HFFc6 (cell line): ENCODE results near the gene RGR. TPM values are rescaled to one million over a fixed set of nuclear protein-coding genes. Genes with fewer than 3 reads are reported as not detected.
A peak's percentile ranks its signal among the peaks of the same experiment; 100 is the strongest.
"Not testable (repeated sequence)": the region's sequence is repeated elsewhere in the genome, so short reads cannot be mapped to it uniquely, and the experiment has no call there.

ENCODE experiments used
- DNase-seq: peaks from one replicate; pipeline ENCODE4 v3.0.0-alpha.2; 2018
- H3K27ac Mint-ChIP-seq: 2 replicates; pipeline ENCODE4 v1.8.0; 2020; ENCODE audit warnings: mild to moderate bottlenecking, mixed read lengths
- H3K27me3 Mint-ChIP-seq: 2 replicates; pipeline ENCODE4 v1.8.0; 2021; ENCODE audit warnings: mild to moderate bottlenecking, moderate library complexity, mixed read lengths; ENCODE audit not compliant: insufficient read depth
- H3K36me3 Mint-ChIP-seq: 2 replicates; pipeline ENCODE4 v1.8.0; 2021; ENCODE audit warnings: low read depth, mixed read lengths
- H3K4me1 Mint-ChIP-seq: 2 replicates; pipeline ENCODE4 v1.8.0; 2020; ENCODE audit warnings: low read depth, mixed read lengths
- H3K4me3 Mint-ChIP-seq: 2 replicates; pipeline ENCODE4 v1.8.0; 2020; ENCODE audit warnings: mild to moderate bottlenecking, moderate library complexity, mixed read lengths
- H3K9me3 Mint-ChIP-seq: 2 replicates; pipeline ENCODE4 v1.8.0; 2020; ENCODE audit warnings: mild to moderate bottlenecking, mixed read lengths
- total RNA-seq, 6 experiments: library from RNA; stranded (reverse); fragmentation: NEBNext Ultra II Directional; extraction: Animal tissue kit (Norgen Biotek cat#: 25700); gene quantifications; 2 replicates in 1 of 6; 3 replicates in 5 of 6; pipeline ENCODE4 v1.2.3, GENCODE V29; 2021
- TF ChIP-seq, protein P1 (sequence below): fragments of 200-600 bp; sonication (generic); IDR thresholded peaks from 2 replicates; pipeline ENCODE4 v1.5.0; 2021; ENCODE audit warnings: antibody characterized with exemption, mild to moderate bottlenecking

RGR gene
- total RNA-seq, 6 experiments from 2014 or later: not detected

DNA sequence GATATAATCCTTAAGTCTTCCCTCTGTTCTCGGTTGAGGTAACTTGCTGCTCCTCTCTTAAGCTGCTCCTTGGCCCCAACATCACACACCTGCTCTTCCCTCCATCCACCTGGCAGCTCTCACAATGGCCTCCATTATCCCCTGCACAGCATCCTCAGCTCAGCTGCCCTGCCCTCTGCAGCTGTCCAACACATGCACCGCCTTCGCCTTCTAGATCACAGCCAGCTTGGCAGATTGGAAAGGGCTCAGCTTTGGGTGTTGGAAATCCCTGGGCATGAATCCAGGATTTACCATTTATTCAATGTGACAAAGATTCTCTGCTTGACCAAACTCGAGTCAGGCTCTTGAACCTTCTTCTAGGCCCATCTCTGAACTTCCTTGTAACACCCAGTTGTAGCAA is 20.6 kb downstream of the RGR start:
- no peak overlapping the region for H3K4me3 Mint-ChIP-seq
- peaks cover 14% of the 10 kb centered on the region for H3K27me3 Mint-ChIP-seq
- TF ChIP-seq, protein P1, sequence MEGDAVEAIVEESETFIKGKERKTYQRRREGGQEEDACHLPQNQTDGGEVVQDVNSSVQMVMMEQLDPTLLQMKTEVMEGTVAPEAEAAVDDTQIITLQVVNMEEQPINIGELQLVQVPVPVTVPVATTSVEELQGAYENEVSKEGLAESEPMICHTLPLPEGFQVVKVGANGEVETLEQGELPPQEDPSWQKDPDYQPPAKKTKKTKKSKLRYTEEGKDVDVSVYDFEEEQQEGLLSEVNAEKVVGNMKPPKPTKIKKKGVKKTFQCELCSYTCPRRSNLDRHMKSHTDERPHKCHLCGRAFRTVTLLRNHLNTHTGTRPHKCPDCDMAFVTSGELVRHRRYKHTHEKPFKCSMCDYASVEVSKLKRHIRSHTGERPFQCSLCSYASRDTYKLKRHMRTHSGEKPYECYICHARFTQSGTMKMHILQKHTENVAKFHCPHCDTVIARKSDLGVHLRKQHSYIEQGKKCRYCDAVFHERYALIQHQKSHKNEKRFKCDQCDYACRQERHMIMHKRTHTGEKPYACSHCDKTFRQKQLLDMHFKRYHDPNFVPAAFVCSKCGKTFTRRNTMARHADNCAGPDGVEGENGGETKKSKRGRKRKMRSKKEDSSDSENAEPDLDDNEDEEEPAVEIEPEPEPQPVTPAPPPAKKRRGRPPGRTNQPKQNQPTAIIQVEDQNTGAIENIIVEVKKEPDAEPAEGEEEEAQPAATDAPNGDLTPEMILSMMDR: no peak
- H3K27ac Mint-ChIP-seq: no peak overlapping the region
- no peaks in the 10 kb centered on the region for H3K36me3 Mint-ChIP-seq
- no peak for DNase-seq
- no peaks in the 10 kb centered on the region for H3K9me3 Mint-ChIP-seq
- H3K4me1 Mint-ChIP-seq: peaks cover 30% of the 10 kb centered on the region

DNA sequence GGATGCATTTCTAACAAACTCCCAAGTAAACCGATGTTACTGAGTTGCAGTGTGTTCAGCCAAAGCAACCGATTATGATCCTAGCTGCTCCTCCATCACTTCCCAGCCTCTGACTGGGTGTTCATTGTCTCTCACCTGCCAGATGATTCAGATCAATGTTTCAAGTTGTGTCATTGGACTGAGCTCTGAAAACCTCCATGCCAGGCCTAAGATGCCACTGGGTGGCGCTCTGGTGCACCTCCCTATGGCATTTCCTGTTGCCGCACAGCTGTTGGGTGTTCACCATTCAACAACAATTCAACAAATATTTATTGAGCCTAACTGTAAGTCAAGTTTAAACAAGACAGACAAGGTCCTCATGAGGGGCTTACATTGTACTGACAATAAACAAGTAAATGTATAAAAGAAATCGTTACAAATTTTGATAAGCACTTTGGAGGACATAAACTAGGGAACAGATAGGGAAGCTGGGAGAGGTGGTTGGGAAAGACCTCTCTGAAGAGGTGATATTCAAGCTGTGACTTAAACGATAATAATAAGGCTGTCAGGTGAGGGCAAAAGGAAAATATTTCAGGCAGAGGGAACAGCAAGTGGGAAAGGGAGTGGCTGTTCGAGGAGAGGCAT is 22.8 kb downstream of the RGR start:
- H3K9me3 Mint-ChIP-seq: no peaks in the 10 kb centered on the region
- H3K27ac Mint-ChIP-seq: no peak overlapping the region
- no peak overlapping the region for H3K4me3 Mint-ChIP-seq
- H3K4me1 Mint-ChIP-seq: peaks cover 33% of the 10 kb centered on the region
- no peaks in the 10 kb centered on the region for H3K36me3 Mint-ChIP-seq
- TF ChIP-seq, protein P1: peak; percentile 87
- peaks cover 2% of the 10 kb centered on the region for H3K27me3 Mint-ChIP-seq
- peak; percentile 46 for DNase-seq

DNA sequence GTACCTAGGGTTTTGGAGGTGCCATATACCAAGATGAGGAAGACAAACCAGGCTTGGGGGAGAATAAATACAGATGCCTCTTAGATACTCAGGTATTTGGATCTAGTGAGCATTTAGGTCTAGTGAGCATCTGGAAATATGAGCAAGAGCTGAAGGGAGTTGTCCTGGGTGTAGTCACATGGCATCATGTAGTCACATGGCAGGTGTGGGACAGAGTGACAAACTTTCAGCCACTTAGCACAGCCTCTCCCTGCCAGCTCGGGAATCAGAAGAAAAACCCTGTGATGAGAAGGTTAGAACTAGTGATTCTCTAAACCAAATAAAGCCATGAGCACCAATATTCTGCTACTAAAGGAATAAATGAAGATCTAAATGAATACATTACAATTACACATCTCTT is 24.3 kb downstream of the RGR start:
- Mint-ChIP-seq H3K27me3 (peaks cover 2% of the 10 kb centered on the region; the same call in 1 of the 2 replicates), H3K27ac (no peak overlapping the region), H3K4me1 (peaks cover 33% of the 10 kb centered on the region), H3K36me3 (no peaks in the 10 kb centered on the region), H3K4me3 (no peak overlapping the region), H3K9me3 (no peaks in the 10 kb centered on the region)
- no peak for DNase-seq
- TF ChIP-seq, protein P1: no peak

DNA sequence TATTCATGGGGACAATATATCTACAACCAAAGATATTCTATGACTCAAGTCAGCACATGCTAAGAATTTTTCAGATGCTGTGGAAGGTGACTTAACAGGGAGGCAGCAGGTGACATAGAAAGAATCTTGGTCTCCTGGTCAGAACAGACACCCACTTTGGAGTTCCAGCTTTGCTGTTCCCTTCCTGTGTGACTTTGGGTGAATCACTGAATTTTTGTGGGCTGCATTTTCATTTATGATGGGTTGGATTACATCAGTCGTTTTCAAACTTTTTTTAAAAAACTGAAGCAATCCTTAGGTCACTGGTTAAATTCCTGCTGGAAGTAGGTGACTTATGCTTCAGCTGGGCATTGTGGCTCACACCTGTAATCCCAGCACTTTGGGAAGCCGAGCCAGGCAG is 24.9 kb downstream of the RGR start:
- Mint-ChIP-seq H3K27ac (peak overlapping the region; percentile 39), H3K4me3 (no peak overlapping the region), H3K27me3 (no peaks in the 10 kb centered on the region), H3K36me3 (no peaks in the 10 kb centered on the region), H3K4me1 (peaks cover 27% of the 10 kb centered on the region), H3K9me3 (no peaks in the 10 kb centered on the region)
- DNase-seq: peak; percentile 75
- TF ChIP-seq, protein P1: no peak

DNA sequence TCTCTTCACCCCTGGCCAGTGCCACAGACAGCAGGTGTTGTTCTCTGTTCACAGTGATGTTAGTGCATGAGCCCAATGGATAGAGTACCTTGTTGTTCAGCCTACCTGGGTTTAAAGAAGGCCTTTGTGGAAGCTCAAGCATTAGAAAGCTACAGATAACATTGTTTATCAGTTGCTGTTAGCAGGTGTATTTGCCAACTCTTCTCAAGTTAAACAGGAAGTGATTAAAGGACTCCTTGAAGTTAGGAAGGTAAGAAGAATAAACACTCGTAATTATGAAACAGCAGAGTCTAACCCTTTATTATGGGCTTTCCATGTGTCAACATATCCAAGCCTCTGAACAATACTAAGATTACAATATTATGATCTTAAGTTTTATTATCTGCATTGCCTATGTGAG is 25.9 kb downstream of the RGR start:
- Mint-ChIP-seq H3K4me3 (no peak overlapping the region), H3K27ac (no peak overlapping the region)

DNA sequence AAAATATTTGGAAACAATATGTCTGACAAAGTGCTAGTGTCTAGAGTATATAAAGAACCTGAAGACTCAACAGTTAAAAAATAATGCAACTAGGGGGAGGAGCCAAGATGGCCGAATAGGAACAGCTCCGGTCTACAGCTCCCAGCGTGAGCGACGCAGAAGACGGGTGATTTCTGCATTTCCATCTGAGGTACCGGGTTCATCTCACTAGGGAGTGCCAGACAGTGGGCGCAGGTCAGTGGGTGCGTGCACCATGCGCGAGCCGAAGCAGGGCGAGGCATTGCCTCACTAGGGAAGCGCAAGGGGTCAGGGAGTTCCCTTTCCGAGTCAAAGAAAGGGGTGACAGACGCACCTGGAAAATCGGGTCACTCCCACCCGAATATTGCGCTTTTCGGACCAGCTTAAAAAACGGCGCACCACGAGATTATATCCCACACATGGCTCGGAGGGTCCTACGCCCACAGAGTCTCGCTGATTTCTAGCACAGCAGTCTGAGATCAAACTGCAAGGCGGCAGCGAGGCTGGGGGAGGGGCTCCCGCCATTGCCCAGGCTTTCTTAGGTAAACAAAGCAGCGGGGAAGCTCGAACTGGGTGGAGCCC is 35.1 kb downstream of the RGR start:
- H3K27me3 Mint-ChIP-seq, H3K36me3 Mint-ChIP-seq, H3K4me1 Mint-ChIP-seq, H3K27ac Mint-ChIP-seq, H3K4me3 Mint-ChIP-seq, DNase-seq, H3K9me3 Mint-ChIP-seq: not testable (repeated sequence)

More for the DNA sequence above, 25.9 kb downstream of the RGR start:
- Mint-ChIP-seq H3K9me3 (no peaks in the 10 kb centered on the region), H3K27me3 (no peaks in the 10 kb centered on the region), H3K36me3 (no peaks in the 10 kb centered on the region), H3K4me1 (peaks cover 26% of the 10 kb centered on the region)
- TF ChIP-seq, protein P1: no peak
- no peak for DNase-seq
